Measurements from ENCODE around the gene TRIP13. TPM values are rescaled to one million over a fixed set of nuclear protein-coding genes. Genes with fewer than 3 reads are reported as not detected.
"Not testable (repeated sequence)": the region's sequence is repeated elsewhere in the genome, so short reads cannot be mapped to it uniquely, and the experiment has no call there.

TRIP13 gene
- total and polyA plus RNA-seq, 2 of the 4 experiments (the other 2 are of a cell fraction), result 17.1 to 35.5 TPM

- H4K5ac ChIP-seq (ENCODE audit: low read depth, low read length); H3K14ac ChIP-seq (replicated peaks; ENCODE audit: low read depth, low read length); H3K9me3 ChIP-seq (ENCODE audit: control insufficient read depth, insufficient read depth, low read length); H2BK20ac ChIP-seq (ENCODE audit: low read depth, low read length); H3K56ac ChIP-seq (ENCODE audit: extremely low read depth, insufficient read depth, low read length); H3K23ac ChIP-seq (ENCODE audit: low read depth, low read length); H3K9ac ChIP-seq (ENCODE audit: low read depth, low read length); H2AK5ac ChIP-seq (ENCODE audit: low read depth, low read length); H2BK5ac ChIP-seq (ENCODE audit: low read depth, low read length, poor library complexity, severe bottlenecking); H4K20me1 ChIP-seq (ENCODE audit: insufficient read depth, low read length); H2BK120ac ChIP-seq (ENCODE audit: low read depth, low read length); H3K4me1 ChIP-seq (ENCODE audit: control insufficient read depth, insufficient read depth, low read length); H2AK9ac ChIP-seq (replicated peaks; ENCODE audit: low read depth, low read length, poor library complexity); H3K79me1 ChIP-seq (ENCODE audit: low read depth in 1 of 2, low read length in 2 of 2); H2BK15ac ChIP-seq (ENCODE audit: low read depth, low read length); H3K4me3 ChIP-seq (ENCODE audit: insufficient read depth, low read depth, low read length); H3K4me2 ChIP-seq (ENCODE audit: low read depth, low read length); H4K8ac ChIP-seq (ENCODE audit: low read depth in 2 of 2, low read length in 2 of 2); POLR2A ChIA-PET (ENCODE audit: unreplicated experiment); H3K36me3 ChIP-seq (ENCODE audit: control insufficient read depth, insufficient read depth, low read length); H3K9me1 ChIP-seq (ENCODE audit: insufficient read depth, low read length); H3K27ac ChIP-seq (ENCODE audit: insufficient read depth, low read length); ATAC-seq (ENCODE audit: low read depth); BruUV-seq (replicated peaks); DNase-seq; H4K91ac ChIP-seq (ENCODE audit: insufficient read depth, low read depth, low read length); H3K4ac ChIP-seq (ENCODE audit: low read depth, low read length); H2AFZ ChIP-seq (replicated peaks; ENCODE audit: low read length, poor library complexity); dilution Hi-C loops (cut with HindIII; ENCODE audit: low sequenced_read_pairs, unreplicated experiment); H3K18ac ChIP-seq (ENCODE audit: low read depth, low read length): not testable (repeated sequence)
- CTCF ChIA-PET, result interaction anchor here (1.0 to 3.3 kb wide), 7 partner anchors 10 to 711 kb away, joined by 3 to 11 read pairs (median 6); no protein-coding TSS in a partner anchor
- H3K27me3 ChIP-seq (ENCODE audit: control insufficient read depth, insufficient read depth, low read length), result peaks cover 47% of the 10 kb centered on the region
- in situ Hi-C loops (cut with MboI; ENCODE audit: low sequenced_read_pairs) (loop anchor here (10.0 kb wide), 3 partner anchors 201 to 711 kb away; no protein-coding TSS in a partner anchor), intact Hi-C loops (cut with micrococcal nuclease) (loop anchor here (1.0 kb wide), 1 partner anchor 206 kb away; no protein-coding TSS in a partner anchor)
Measured at GRCh38 chr5:933951-934350, 41.3 kb downstream of the TRIP13 start.

All from IMR-90 (cell line).